DMS53 treated with DMSO at 0.1 percent for 48 hours (cell line): Measurements from ENCODE around the gene SHD.

Source experiments
- DNase-seq: peaks from one replicate; lab custom pipeline; 2025; ENCODE audit not compliant: unreplicated experiment; lab: John Stamatoyannopoulos, UW

Gene SHD

DNA sequence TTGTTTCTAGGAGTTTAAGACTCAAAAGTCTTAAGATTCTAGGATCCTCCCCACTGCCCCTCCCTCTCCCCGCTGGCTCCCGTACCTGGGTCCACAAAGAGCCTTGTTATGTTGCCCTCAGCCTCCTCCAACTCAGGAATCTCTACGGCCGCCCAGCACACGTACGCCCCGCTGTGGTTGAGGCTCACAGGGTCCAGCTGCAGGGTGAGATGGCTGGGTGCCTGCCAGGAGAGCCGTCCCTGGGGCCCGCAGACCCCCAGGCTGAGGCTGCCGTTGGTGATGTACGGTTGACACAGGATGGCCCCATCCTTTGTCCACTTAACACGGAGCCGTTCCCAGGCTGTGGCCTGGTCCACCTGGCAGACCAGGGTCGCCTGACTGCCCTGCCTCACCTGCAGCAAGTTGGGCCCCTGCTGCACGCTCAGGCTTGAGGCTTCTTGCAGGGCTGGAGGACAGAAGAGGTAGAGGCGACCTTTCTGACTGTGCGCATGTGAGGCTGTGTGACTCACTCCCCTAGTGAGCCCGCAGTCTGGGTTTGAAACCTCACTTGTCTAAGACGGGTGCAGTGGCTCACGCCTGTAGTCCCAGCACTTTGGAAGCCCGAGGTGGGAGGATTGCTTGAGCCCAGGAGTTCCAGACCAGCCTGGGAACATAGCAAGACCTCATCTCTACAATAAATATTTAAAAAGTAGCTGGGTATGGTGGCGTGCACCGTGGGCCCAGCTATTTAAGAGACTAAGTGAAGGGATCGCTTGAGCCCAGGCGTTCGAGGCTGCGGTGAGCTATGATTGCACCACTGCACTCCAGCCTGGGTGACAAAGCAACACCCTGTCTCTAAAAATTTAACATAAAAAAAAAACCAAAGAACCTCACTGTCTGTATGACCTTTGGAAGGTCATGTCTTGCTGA lies 19.1 kb downstream of the SHD start:
- no peak for DNase-seq

- DNase-seq, result no peak
These were observed 19.9 kb downstream of the SHD start for GRCh38 chr19:4298810-4299550.

DNA sequence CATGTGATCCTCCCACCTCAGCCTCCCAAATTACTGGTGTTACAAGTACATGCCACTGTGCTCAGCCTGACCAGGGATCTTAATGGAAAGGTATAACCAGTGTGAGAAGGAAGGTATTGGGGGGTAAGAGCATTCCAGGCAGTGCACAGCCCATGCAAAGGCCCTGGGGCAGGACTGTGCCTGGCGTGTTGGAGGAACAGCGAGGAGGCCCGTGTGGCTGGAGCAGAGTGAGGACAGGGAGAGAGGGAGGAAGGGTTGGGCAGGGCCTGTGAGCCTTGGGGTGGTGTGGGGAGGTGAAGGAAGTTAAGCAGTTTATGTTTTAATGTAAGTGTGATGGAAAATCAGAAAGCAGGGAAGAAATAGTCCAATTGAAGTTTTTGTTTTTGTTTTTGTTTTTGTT lies 21.5 kb downstream of the SHD start:
- no peak for DNase-seq

DNA sequence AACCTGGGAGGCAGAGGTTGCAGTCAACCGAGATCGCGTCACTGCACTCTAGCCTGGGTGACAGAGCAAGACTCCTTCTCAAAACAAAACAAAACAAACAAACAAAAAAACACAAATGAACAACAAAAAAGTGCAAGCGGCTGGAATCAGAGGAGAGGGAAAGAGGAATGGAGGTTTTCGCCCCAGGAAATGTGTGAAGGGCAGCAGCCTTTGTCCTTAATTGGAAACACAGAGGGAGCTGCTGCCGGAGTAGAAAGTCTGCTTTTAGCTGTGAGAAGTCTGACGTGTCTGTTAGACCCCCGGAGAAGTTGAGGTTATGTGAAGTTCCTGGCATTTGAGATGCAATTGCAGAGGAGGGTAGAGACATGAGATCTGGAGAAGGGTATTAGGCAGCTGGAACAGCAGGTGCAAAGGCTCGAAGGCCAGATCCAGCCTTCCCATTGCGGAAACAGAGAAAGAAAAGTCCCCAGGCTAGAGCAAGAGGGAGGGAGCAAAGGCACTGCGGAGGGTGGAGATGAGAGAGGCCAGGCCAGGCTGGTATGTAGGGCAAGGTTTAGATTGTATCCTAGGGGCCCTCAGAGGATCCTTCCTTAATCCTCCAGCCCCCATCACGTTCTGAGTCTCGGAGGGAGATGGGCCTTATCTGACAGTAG lies 22.6 kb downstream of the SHD start:
- DNase-seq, result no peak

GRCh38 chr19:4302243-4302640 lies 23.2 kb downstream of the SHD start, which contains the start of gene TMIGD2:
TMIGD2 (minus strand) TSS chr19:4302389; CDS start chr19:4302385, 4 bp downstream.
- no peak for DNase-seq

DNA sequence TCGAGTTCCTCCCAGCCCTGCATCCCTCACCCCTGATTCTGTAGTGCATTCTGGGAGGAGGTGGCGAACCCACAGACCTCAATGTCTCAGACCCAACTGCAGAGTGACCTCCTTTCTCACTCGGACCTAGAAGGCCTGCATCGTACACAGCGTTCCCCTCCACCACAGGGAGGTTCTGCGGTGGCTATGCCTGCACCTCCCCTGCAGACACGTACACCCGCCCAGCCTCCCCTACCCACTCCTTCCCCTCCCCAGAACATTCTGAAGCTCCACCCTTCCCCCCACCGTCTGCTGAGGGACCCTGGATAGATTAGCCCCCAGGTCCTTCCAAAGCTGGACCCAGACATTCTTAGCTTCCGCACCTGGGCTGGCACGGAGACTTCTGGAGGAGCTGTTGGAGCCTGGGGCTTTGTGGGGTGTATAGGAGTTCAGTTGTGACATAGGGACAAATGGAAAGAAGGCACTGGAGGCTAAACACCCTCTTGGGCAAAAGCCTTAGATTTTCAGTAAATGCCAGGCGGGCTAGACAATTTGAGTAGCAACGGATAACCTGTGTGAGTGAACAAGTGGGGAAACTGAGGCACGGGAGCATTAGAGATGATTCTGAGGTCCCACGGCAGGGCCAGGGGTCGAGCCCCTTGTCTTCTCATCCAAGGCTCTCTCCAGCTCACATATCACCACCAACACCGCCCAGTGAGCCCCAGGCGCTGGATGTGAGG lies 24.9 kb downstream of the SHD start:
- no peak for DNase-seq

- no peak for DNase-seq
These were observed 25.6 kb downstream of the SHD start, which contains the start of gene FSD1 for GRCh38 chr19:4304538-4305256. FSD1 (plus strand) TSS chr19:4304598; CDS start chr19:4304747, 149 bp downstream.

GRCh38 chr19:4305257-4305612 lies 26.2 kb downstream of the SHD start:
- no peak for DNase-seq

GRCh38 chr19:4305659-4306058 lies 26.6 kb downstream of the SHD start:
- no peak for DNase-seq

DNA sequence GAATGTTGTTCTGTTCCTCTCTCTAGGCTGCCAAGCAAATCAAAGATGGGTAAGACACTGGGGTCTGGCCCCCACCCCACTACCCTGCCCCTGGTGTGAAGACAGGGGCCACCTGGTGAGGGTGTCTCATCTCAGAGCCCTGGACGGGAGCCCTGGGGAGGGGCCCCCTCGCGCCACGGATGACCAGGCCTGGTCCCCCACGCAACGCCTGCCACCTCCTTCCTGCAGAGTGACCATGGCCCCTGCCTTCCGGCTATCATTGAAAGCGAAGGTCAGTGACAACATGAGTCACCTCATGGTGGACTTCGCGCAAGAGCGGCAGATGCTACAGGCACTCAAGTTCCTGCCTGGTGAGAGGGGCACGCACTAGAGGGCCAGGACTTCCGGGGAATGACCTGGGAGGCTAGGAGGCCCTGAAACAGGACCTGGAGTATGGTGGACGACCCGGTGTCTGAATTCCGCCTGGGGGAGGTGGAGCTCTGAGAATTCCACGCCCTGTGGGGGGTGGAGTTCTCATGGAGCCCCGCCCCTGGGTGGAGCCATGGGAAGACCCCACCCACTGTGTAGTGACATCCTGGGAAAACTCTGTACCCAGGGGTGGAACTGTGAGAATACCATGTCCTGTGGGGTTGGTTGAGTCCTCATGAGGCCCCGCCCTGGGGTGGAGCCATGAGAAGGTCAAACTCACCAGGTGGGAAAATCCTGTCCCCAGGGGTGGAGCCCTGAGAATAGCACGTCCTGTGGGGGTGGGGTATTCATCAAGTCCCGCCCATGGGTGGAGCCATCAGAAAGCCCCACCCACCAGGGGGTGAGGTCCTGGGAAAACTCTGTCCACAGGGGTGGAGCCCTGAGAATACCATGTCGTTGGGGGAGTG lies 31.4 kb downstream of the SHD start:
- no peak for DNase-seq

DNA sequence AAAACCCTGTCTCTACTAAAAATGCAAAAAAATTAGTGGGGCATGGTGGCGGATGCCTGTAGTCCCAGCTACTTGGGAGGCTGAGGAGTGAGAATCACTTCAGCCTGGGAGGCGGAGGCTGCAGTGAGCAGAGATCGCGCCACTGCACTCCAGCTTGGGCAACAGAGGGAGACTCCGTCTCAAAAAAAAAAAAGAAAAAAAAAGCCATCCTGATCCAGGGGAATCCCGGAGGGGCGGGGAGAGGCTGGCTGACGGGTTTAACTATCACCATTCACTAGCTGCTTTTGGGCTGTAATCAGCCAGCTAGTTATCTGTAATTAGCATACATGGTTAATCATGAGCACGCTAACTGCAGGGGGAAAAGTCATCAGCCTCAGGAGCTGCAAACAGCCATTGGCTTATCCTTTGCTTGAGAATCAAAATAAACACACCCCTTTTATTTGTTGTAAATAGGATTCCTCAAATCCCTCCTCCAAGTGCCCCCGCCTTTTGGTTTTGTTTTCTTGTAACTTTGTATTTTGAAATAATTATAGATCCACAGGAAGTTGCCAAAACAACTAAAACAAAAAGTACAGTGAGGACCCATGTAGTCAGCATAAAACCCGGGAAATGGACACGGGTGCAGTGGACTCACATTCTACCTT lies 34.9 kb downstream of the SHD start:
- no peak for DNase-seq

- no peak for DNase-seq
These were observed 37.9 kb downstream of the SHD start for GRCh38 chr19:4316956-4317355.

DNA sequence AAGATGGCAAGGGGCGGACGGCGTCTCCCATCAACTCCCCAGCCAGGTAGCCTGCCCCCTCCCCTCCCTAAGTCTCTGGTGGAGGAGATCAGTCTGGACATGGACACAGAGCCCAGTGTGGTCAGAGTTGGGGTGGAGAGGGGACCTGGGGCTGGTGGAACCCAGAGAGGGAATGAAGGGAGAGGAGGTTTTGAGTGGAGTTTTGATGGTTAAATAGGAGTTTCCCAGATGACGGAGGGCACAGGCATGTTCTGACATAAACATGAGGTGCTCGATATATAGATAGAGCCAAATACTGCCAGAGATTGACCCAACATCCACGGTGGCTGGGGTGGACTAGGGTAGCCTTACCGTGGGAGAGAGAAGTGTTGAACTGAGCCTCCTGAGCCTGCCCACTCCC lies 39.4 kb downstream of the SHD start:
- no peak for DNase-seq

DNA sequence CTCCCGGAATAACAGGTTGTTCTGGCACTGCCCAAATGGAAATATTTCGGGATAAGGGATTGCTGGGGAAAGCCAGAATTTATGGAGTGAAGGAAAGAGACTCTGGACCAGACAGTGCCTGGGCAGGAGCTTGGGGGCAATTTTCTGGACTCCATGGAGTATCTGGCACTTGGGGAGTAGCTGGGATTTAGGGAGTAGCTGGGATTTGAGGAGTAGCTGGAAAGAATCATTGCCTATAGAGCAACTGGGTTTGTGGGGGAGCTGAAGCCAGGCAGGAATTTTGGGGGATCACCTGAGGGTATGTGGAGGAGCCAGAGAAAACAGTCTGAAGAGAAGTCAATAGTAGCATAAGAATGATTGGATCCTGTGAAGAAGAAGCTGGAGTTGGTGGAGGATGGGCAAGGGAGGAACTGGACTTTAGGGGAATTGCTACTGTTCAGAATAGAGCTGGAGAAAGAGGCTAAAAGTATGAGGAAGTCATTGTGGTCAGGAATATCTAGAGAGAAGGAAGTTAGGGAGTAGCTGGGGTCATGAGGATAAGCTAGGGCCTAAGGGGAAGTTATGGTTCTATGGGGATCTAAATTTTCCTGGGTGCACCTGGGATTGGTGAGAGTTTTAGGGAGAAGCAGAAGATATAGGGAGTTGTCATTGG lies 40.1 kb downstream of the SHD start:
- DNase-seq, result no peak

- no peak for DNase-seq
These were observed 41.4 kb downstream of the SHD start for GRCh38 chr19:4320419-4320818.

DNA sequence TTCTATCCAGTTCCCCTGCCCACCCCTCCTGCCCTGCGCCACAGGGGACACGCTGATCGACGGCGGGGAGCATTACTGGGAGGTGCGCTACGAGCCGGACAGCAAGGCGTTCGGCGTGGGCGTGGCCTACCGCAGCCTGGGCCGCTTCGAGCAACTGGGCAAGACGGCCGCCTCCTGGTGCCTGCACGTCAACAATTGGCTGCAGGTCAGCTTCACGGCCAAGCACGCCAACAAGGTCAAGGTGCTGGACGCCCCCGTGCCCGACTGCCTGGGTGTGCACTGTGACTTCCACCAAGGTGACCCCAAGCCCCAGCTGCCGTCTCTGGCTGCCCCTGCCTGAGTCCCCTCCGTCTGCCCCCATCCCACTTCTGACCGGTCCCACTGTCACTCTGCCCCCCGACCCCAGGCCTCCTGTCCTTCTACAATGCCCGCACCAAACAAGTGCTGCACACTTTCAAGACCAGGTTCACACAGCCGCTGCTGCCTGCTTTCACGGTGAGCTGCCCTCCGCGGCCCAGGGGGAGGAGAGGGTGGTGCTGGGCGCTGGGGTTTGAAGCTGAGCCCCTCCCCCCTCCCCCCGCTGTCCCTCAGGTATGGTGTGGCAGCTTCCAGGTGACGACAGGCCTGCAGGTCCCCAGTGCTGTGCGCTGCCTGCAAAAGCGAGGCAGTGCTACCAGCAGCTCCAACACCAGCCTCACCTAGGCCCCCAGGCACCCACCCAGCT lies 44.0 kb downstream of the SHD start:
- no peak for DNase-seq

DNA sequence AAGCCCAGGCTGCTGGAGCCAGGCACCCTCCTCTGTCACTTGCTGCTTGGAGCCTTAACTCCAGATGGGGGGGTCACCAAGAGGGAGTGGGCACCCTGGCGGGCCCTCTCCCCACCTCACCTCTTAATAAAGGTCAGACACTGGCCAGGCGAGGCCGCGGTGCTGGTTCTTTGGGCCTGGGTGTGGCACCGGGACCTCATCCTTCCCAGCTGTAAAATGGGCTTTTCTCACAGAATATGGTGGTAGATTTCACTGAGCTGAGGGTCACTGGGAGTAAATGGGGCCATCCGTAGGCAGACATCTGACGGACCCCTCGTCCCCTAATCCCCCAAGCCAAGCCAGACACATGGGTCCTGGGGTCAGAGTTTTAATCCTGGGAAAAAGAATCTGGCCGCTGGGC lies 44.6 kb downstream of the SHD start:
- no peak for DNase-seq

GRCh38 chr19:4324228-4324627 lies 45.2 kb downstream of the SHD start:
- DNase-seq, result no peak
